Raji (cell line): ENCODE results near the gene RGS6.

Experiments used
- POLR2A ChIP-seq: IDR thresholded peaks from 2 replicates; pipeline ENCODE4 v1.6.1; 2011; ENCODE audit warnings: low read depth, low read length, control low read depth; ENCODE audit not compliant: insufficient read depth

The RGS6 gene

DNA sequence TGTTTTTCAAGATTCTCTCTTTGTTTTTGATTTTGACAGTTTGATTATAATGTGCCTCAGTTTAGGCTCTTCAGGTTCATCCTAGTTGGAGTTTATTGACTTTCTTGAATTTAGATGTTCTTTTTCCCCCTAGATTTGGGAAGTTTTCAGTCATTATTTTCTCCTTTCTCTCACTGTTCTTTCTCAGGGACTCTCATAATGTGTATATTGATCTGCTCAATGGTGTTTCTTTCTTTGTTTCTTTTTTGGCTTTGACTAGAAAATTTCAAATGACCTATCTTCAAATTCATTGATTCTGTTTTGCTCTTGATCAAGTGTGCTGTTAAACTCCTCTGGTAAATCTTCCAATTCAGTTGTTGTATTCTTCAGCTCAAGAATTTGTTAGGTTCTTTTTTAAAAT, 108.3 kb downstream of the RGS6 start:
- no peak for TF ChIP-seq POLR2A

DNA sequence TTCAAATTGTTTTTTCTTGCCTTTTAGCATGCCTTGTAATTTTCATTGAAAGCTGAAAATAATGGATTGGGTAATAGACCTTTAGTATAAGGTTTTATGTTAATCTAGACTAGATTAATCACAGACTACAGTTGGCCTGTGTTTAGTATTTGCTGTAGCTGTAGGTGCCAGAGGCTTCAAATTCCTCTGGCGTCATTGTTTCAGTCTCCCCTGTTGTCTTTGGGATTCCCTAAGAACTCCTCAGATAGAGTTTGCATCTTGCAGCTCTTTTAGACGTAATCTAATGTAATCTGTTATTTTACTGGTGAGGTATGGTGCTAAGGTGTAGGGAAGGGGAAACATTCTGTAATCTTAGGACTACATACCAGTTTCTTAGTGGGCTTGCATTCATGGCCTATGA, 113.0 kb downstream of the RGS6 start:
- no peak for TF ChIP-seq POLR2A

DNA sequence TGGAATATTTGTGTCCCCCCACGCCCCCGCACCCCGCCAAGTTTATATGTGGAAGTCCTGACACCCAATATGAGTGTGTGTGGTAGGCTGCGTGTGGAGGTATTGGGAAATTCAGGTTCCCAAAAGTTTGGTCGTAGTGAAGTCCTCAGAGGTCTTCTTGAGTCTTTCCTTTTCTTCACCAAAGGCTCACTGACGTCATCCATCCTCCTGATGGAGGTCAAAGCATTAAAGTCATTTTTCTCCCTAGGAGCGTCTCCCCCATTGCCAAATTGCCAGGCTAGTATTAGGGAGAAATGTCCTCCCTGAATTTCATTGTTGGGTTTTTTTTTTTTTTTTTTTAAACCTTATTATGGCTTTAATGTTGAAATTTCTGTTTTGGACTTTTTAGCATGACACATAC, 113.7 kb downstream of the RGS6 start:
- TF ChIP-seq POLR2A: no peak

DNA sequence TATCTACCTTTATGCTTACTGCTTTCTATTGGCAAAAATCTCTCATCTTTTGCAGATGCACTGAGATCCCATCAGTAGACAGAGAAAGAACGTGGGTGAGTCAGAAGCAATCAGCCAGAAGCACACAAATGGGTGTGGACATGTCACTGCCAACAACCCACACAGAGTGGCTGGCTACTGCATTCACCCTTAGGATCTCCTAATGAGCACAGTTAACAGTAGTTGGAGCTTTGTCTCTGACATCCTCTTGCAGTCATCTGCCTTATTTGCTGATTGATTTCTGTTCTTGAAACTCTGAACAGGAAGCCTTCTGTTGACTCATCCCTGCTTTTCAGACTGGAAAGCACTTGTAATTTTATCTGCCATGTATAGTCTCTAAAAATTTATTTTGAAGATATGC, 117.2 kb downstream of the RGS6 start:
- TF ChIP-seq POLR2A: no peak

DNA sequence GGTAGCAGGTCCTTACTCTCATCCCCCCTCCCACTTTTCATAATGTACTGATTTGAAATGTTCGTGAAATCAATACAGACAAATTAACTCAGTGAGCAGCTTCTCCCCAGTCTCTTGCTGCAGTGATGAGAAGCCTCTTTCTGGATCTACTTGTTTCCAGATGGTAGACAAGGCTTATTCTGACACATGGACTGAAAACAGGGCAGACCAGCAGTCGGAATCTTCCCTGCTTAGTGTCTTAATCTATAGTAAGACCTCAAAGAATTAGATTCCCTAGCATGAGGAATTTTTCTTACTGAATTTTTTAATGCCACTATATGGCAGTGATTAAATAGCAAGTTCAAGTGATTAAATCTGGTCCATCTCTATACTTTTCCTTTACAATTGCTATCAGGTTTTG, 120.1 kb downstream of the RGS6 start:
- no peak for TF ChIP-seq POLR2A

DNA sequence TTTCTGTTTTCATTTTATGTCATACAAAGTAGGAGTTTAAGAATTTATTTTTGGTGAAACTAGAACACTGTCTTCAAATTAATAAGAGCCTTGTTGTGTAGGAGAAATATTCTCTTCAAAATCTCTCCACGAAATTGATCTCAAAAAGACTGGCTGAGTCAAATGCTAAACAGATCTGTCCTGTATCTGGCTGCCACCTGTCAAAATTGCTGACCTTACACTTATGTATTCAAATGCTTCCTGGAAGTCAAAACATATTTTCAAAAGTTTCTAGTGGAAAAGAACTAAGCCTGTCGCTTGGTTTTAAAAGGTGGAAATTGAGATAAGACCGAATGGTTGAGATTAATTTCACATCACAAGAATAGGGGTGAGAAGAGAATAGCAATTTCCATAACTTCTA, 121.4 kb downstream of the RGS6 start:
- TF ChIP-seq POLR2A: no peak

DNA sequence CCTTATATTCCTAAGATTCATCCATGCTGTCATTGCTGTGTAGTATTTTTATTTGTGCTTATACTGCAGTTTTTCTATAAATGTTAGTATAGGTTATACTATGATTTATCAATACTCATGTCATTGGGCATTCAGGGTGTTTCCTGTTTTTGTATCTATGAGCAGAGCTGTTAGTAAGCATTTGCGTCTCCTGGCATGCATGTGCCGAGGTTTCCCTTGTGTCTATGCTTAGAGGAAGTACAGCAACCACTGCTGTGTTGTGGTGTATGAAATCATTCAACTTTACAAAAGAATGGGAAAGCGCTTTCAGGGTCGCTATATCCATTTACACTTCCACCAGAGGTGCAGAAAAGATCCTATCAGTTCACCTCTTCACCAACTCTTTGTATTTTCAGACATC, 122.7 kb downstream of the RGS6 start:
- TF ChIP-seq POLR2A: no peak

DNA sequence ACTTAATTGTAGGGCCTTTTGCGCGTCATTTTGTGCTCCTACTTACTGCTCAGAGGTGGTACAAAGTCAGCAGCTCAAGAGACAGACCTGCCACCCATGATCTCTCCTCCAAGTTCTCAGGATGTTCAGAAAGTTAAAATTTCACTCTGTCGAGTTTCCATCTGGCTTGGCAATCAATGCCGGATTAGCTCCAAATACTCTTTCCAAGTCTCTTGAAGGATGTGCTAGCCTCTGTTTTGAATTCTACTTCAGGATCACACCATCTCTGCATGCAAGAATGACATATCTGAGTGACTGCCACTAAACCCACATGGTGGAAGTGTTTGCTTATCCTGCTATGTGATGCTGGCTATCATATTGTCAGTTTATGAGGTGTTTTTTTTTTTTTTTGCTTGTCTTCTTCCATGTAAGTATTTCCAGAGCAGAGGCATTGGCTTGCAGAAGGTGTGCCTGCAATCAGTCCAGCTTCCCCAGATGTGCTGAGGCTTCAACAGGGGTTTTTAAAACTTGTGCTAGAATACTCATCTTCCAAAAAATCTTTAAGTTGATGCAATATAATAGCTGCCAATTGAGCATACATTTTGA, 125.6 kb downstream of the RGS6 start:
- TF ChIP-seq POLR2A: no peak

DNA sequence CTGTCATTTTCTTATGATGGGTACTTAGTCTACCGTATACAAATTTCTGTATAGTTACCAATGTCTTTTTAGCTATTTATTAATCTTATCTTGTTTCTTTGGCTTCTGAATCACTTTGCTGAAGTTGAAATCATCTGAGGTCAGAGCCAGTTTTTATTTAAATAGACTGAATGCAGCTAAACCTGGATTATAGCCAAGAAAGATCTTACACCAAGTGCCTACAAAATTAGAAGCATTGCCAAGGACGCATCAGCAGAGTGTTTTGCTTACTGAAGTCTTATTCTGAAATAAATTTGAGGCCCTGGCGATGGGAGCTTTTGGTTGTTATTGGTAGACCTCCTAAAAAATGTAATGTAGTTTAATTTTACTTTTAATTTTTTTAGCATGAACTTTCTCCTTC, 128.2 kb downstream of the RGS6 start:
- no peak for TF ChIP-seq POLR2A

DNA sequence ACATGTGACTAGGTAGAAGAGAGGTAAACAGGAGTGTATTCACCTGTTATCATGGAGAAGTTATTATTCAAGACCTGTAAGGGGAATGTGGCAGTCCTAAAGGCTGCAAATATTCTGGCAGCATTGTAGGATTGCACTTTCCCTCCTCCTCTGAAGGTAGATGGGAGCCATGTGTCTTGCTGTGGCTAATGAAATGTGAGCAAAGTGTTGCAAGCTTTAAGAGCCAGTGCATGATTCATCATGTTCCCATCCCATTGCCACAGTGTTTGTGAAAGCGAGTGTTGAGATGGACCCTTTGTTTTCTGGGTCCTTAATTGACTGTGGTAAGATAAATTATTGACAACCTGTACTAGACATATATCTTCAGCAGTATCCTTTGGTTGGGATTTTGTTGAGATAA, 128.7 kb downstream of the RGS6 start:
- no peak for TF ChIP-seq POLR2A

DNA sequence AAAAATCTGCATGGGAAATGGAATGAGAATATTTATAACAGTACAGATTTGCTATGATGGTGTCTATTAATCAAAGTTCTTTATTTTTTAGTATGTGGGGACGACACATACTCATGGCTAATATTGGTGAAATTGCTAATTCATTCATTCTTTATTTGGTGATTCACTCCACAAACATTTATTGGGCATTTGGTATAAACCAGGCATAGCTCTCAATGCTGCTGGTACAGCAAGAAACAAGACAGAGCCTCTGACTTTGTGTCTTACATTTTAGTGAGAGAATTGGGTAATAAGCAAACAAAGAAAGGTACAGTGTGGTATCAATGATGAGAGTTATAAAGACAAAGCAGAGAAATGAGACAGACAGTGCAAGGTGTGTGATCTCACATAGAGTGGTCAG, 129.5 kb downstream of the RGS6 start:
- TF ChIP-seq POLR2A: no peak

DNA sequence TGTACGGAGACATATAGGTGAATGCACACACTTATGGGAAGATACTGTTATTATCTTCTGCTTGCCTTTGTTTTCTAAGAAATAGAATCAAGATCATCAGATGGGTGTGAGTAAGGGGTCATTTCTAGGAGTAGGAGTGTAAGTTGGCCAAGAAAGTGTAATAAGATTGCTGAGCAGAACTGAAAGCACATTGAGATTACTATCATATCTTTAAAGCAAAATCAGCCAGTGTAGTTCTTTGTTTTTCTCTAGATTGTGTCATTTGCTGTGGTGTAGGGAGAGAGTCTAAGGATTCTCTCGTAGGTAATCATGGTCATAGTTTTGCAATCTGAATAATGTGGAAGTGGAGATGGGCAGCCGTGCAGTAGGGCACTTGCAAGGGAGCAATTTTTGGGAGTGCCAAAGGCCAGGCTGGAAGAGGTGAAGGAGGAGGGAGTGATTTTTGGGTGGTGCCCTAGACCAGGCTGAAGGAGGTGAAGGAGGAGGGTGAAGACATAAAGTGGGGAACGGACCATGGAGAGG, 131.6 kb downstream of the RGS6 start:
- no peak for TF ChIP-seq POLR2A

DNA sequence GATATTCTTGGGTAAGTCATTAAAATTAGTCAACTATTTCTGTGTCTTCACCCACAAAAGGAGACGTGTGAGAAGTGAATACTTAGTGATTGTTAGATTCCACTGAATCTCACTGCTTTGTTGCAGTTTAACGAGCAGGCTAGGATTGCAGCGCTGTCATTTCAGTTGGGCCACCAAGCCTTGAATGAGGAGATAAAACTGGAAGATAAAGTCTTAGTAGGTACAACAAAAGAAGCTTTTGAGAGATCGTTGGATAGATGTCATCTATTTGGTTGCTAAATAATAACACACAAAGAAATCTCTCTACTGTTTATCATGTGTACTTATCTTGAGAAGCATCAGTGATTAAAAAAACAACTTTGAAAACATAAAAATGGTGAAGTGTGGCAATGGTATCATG, 132.3 kb downstream of the RGS6 start:
- TF ChIP-seq POLR2A: no peak

DNA sequence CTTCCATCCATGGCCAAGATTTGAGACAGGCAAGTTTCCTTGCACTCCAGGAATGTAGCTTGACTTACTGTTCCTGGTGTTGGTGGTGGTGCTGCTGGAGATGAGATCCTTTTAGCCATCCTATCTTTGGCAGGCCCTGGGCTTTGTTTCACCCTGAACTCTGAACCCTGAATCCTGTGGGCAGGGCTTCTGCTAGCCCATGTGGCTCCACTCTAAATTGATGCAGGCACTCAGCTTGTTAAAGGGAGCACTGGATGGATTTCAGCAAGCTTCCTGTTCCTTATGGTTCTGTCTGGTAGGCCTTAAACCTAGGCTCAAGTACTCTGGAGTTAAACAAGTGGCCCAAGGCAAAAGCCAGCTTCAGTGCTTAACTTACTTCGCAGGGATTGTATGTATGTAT, 138.2 kb downstream of the RGS6 start:
- TF ChIP-seq POLR2A: no peak

DNA sequence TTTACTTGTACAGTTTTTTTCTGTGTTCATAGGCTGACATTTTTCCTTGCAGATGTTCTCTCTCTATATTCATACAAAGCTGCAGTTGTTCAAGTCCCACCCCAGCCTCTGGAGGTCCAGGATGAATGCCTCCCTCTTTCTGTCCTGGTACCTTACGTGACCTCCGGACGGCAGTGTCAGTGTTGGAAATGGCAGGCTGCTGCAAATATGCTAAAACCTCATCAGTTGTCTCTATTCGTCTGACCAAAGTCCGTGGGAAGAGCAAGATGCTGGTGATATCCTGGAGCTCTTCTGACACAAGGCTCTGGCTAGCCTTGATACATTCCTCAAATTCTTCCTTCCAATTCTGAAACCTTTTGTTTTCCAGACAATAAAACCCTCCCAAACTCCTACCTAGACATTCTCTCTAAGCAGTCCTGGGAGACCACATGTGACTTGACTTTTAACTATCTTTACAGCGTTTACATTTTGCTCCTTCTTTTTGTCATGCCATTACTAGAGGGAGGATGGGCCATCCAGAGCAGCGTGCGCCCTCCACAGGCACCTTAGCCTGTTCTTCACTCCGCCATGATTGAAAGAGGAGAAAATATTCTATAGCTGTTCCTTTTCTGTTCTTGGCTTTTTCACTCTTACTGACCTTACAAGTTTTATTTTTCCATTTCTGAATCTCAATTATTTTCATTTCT, 143.6 kb downstream of the RGS6 start:
- no peak for TF ChIP-seq POLR2A

DNA sequence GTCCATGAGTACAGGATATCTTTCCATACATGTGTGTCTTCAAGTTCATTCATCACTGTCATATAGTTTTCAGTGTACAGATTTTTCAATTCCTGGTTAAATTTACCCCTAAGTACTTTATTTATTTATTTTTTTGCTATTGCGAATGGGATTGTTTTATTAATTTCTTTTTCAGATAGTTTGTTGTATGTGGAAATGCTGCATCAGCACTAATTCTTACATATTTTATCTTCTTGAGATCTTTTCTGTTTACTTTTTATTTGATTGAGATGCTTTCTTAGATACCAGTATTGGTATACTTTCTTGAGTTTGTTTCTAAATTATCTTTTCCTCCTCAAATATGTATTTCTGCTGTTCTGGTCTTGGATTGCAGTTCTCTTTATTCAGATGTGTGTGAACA, 148.9 kb downstream of the RGS6 start:
- TF ChIP-seq POLR2A: no peak

DNA sequence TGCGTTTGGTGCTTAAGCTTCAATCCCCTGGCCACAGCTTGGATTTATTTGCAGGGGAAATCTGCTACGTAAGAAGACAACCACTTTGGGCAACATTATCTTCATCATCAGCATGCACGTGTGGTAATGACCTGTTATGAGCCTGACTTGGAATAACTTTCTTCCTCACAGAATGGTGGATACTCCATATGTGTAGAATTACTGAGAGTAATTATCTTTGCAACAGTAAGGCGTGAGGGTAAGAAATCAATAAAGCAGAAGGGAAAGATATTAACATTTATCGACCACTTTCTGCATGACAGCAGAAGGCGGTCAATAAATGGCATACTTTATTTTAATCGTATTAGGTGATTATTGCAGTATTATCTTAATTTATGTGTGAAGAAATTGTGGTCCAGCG, 152.7 kb downstream of the RGS6 start:
- TF ChIP-seq POLR2A: no peak
